Kidney epithelial cell (primary cell): ENCODE data around the gene AP3B2. TPM values are rescaled to one million over a fixed set of nuclear protein-coding genes. Genes with fewer than 3 reads are reported as not detected.

ENCODE experiments used
- DNase-seq: peaks from one replicate; pipeline ENCODE4 v3.0.0-alpha.2; 2010; ENCODE audit warnings: low read depth
- H3K27me3 ChIP-seq: 2 replicates; pipeline ENCODE4 v1.6.0; 2011; ENCODE audit warnings: low read length; ENCODE audit not compliant: control insufficient read depth, insufficient read depth
- H3K36me3 ChIP-seq: 2 replicates; pipeline ENCODE4 v1.5.1; 2011; ENCODE audit warnings: low read length; ENCODE audit not compliant: control insufficient read depth, insufficient read depth
- H3K4me3 ChIP-seq: 2 replicates; pipeline ENCODE4 v1.5.1; 2011; ENCODE audit warnings: low read depth, mild to moderate bottlenecking, control low read depth, low read length
- total RNA-seq: library from RNA; depleted of rRNA; stranded (reverse); fragments of >200 nt; gene quantifications from 2 replicates; pipeline ENCODE4 v1.2.3, GENCODE V29; 2015
- TF ChIP-seq, protein P1 (sequence below): IDR thresholded peaks from 2 replicates; pipeline ENCODE4 v1.5.1; 2011; ENCODE audit warnings: mild to moderate bottlenecking, moderate library complexity, low read length, control low read depth, inconsistent platforms; ENCODE audit not compliant: insufficient read depth, poor library complexity, severe bottlenecking

Gene AP3B2
- total RNA-seq, 1 donor from 2014 or later: 0.54 TPM

DNA sequence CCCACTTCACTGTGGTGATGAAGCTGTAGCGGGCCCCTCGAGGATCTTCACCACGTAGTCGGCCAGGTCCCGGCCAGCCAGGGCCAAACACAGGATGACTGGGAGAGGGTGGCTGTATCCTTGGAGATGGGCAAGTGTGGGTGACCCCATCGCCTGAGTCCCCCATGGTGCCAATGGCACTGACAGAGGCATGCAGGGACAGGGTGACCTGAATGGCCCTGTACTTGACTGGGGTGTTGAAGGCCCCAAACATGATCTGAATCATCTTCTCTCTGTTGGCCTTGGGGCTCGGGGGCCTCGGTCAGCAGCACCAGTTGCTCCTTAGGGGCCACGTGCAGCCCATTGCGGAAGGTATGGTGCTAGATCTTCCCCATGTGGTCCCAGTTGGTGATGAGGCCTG, 17.1 kb upstream of the AP3B2 start:
- H3K4me3 ChIP-seq: no peak overlapping the region
- H3K36me3 ChIP-seq: no peaks in the 10 kb centered on the region
- TF ChIP-seq, protein P1, sequence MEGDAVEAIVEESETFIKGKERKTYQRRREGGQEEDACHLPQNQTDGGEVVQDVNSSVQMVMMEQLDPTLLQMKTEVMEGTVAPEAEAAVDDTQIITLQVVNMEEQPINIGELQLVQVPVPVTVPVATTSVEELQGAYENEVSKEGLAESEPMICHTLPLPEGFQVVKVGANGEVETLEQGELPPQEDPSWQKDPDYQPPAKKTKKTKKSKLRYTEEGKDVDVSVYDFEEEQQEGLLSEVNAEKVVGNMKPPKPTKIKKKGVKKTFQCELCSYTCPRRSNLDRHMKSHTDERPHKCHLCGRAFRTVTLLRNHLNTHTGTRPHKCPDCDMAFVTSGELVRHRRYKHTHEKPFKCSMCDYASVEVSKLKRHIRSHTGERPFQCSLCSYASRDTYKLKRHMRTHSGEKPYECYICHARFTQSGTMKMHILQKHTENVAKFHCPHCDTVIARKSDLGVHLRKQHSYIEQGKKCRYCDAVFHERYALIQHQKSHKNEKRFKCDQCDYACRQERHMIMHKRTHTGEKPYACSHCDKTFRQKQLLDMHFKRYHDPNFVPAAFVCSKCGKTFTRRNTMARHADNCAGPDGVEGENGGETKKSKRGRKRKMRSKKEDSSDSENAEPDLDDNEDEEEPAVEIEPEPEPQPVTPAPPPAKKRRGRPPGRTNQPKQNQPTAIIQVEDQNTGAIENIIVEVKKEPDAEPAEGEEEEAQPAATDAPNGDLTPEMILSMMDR: no peak
- H3K27me3 ChIP-seq: no peaks in the 10 kb centered on the region
- no peak for DNase-seq

DNA sequence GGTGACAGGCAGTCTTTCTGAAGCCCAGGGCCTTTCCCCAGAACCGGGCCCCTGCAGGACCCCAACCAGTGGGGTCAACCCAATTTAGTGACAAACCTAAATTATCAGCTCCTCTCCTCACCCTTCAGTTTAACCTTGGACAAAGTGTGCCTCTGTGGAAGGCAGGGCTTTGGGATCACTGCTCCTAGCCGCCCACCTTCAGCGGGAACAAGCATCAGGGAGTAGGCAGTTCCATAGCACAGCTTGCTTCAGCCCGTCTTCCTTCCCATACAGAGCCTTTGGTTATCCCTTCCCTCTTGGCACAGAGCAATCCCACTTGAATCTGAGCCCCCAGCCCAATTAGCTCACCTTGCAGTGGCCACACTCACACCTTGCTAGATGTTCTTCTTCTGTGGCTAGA, 5.3 kb upstream of the AP3B2 start:
- H3K36me3 ChIP-seq: no peaks in the 10 kb centered on the region
- TF ChIP-seq, protein P1: no peak
- no peaks in the 10 kb centered on the region for H3K27me3 ChIP-seq
- DNase-seq: no peak
- H3K4me3 ChIP-seq: no peak overlapping the region

DNA sequence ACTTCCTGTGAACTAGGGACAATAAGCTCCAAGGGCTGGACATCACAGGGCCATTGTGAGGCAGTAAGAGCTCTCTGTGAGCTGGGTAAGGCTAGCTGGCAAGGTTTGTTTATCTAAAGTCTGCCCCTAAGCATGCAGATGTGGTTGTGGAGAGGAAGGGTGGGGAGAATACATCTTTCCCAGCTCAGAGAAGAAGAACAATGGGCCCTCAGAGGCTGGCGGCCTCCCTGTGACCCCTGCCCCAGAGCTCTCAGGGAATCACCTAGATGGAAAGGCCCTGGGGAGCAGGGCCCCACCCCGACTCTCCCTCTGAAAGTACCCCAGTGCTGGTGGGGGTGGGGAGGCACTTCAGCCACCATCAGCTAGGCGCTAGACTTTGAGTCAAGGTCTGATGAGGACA, 4.3 kb upstream of the AP3B2 start:
- Histone ChIP-seq H3K36me3 (no peaks in the 10 kb centered on the region), H3K4me3 (no peak overlapping the region)
- DNase-seq: no peak

DNA sequence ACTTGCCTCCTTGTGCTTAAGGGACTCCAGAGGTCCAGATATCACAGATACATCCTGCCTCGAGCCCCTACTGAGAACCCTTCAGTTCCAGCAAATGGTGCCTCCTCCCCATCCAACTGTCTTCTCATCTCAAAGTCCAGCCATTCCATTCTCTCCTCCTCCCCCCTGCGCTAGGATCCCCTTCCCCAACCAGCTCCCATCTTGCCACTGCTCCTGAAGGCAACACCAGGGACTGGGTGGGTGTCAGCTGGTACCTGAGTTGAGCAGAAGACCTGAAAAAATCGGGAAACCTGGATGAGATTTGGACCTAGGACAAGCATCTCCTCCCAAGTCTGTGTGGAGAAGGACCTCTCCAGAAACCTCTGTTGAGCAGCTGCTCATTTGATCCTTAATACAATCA, 2.4 kb upstream of the AP3B2 start:
- TF ChIP-seq, protein P1: no peak
- no peak for DNase-seq
- no peaks in the 10 kb centered on the region for H3K36me3 ChIP-seq
- H3K4me3 ChIP-seq: no peak overlapping the region
- H3K27me3 ChIP-seq: peaks cover 3% of the 10 kb centered on the region

More for the DNA sequence above, 4.3 kb upstream of the AP3B2 start:
- TF ChIP-seq, protein P1: no peak
- H3K27me3 ChIP-seq: peaks cover 2% of the 10 kb centered on the region

DNA sequence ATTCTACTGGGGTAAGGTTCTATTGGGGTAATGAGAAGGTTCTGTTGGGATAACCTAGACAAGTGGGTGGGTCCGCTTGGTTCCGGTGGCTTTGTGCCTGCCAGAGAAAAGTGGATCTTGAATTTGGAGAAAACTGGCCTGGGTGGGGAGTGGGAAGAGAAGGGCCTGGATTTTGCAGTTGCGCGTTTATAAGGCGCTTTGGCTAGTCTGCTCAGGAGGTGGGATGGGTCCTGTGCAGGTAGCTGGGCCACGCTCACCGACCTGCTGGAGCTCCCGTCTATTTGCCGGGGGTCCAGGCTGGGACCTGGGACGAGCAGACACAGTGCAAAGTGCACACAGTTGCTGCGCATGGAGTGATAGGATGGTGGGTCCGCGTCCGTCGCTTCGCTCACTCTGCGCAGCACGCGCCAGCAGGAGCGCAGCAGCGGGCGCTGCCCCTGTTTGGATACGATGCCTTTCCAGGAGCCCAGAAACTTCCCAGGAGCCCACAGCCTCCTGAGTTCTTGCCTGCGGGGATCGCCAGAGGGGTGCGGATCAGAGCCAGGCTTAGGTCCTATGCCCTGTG, 1.3 kb upstream of the AP3B2 start:
- Histone ChIP-seq H3K4me3 (no peak overlapping the region), H3K27me3 (peaks cover 3% of the 10 kb centered on the region), H3K36me3 (no peaks in the 10 kb centered on the region)
- TF ChIP-seq, protein P1: no peak
- no peak for DNase-seq

DNA sequence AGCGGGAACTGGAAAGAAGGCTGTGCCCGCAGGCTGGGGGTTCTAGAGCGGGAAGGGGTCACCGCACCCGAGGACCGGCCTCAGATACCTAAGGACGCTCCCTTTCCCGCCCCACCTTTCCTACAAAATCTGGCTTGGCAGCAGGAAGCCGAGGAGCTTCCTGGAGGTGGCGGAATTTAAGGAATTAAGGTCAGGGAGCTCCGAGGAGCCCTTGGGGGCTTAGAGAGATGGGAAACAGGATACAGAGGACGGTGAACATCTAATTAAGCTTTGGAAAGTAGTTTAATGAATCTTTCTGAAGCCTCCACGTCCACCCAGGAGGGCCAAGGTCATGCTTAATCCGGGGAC, 507 bp upstream of the AP3B2 start:
- Histone ChIP-seq H3K4me3 (peak overlapping the region; percentile 57), H3K27me3 (peaks cover 3% of the 10 kb centered on the region), H3K36me3 (no peaks in the 10 kb centered on the region)
- TF ChIP-seq, protein P1: no peak
- DNase-seq: no peak
